Measurements from ENCODE around the gene DVL2.

DVL2 gene

DNA sequence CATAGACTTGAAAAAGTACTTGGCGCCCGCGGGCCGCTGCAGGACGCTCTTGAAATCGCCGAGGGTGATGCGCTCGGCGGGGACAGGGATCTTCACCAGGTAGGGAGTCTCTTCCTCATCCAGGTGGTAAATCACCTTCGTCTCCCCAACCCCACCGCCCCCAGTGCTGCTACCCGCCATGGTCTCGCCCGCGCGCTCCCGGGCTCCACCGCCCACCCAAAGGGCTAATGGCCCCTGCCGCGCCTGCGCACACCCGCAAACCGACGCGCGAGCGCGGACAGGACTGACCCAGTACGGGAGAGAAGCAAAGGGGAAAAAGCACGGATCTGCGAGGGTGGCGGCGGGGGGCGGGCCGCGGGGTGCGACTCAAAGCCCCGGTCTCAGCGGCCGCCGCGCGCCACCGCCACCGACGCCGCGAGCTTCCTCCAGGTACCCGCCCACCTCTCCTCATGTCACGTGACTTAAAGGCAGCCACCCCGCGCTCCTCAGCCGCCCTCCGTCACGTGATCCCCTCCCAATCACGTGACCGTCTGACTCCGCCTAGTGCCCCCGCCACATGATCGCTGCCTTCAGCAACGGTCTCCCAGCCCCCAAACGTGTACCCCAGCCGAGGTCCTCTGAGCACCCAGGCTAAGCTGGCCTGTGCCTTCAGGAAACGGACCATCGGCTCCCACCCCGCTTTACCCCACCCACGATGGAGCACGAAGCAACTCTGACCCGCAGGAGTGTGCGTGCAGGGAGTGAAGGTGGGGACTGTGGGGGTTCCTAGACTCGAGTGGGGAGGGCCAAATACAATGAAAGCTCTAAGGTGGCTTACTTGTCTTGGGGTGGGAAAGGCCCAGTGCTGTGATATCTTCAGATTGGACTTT, at the start of gene DVL2:
Gene DVL2 (minus strand): TSS at position 435 of the 869 bp plus-strand sequence. CDS start 255 bp downstream, at position 180.
- peak; percentile 92 for DNase-seq (ENCODE audit: low read depth)

DNA sequence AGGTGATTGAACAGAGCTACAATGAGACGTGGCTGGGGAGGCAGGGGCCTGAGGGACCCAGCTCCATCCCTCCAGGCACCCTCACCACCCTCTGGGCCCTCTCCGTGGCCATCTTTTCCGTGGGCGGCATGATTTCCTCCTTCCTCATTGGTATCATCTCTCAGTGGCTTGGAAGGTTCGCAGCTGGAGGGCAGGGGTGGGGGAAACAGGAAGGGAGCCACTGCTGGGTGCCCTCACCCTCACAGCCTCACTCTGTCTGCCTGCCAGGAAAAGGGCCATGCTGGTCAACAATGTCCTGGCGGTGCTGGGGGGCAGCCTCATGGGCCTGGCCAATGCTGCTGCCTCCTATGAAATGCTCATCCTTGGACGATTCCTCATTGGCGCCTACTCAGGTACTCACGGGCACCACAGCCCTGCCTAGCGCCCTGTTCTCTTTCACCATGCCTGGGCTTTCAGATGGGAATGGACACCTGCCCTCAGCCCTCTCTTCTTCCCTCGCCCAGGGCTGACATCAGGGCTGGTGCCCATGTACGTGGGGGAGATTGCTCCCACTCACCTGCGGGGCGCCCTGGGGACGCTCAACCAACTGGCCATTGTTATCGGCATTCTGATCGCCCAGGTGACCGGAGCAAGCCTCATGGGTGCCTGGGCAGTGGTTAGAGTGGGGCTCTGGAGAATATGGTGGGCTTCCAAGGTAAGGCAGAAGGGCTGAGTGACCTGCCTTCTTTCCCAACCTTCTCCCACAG, 49.3 kb upstream of the DVL2 start:
- DNase-seq (ENCODE audit: low read depth) = no peak

DNA sequence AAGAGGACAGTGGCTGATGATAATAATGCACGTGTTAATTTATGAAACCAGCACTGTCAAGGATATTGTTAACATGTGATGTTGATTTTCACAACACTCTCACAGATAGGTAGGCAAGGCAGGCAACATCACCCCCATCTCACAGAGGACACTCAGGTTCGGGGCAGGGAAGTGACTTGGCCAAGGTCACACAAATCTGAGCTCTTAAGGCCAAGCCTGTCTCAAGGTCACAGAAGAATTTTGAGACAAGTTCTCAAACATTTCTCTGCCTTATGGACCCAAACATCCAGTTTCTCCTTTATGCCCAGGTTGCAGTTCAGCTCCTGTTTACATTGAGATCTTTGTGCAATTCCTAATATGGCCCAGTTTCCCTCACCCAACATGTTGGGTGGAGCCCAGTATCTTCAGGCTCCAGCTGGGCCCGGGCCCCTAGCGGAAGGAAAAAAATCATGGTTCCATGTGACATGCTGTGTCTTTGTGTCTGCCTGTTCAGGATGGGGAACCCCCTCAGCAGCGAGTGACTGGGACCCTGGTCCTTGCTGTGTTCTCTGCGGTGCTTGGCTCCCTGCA, 48.5 kb upstream of the DVL2 start:
- no peak for DNase-seq (ENCODE audit: low read depth)

DNA sequence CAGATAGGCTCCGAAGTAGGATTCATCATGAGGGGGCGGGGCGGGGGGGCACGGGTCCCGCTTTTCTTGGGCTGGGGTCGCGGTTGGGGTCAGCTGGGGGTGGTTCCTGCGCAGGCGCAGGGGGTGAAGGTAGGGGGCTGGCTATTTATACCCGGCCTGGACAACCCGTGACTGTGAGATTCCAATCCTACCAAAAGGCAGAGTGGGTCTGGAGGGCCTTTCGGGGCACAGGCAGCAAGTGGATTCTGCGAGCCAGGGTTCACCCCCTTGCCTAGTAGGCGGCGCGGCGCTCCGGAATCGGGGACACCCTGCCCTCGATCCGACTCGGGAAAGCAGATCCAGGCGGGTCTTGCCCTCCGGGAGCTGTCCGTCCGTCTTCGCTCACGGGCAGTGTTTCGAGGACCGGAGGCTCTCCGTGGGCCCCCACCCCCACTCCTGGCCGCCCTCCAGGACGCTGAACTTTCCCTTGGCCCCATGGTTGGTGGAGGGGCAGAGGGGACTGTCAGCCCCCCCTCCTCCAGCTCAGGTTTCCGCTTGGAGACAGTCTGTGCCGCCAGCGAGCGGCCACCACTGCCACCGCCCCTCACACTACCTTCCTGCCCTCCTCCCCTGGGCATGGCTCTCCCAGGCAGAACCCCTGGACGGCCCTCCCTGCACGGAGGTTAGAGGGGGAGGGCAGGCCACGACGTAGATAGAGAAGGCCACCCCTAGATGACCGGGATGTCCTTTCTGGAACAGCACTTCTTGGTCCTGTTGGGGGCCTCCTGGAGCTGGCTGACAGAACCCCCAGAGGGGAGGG, 47.8 kb upstream of the DVL2 start:
- DNase-seq (ENCODE audit: low read depth) = no peak

DNA sequence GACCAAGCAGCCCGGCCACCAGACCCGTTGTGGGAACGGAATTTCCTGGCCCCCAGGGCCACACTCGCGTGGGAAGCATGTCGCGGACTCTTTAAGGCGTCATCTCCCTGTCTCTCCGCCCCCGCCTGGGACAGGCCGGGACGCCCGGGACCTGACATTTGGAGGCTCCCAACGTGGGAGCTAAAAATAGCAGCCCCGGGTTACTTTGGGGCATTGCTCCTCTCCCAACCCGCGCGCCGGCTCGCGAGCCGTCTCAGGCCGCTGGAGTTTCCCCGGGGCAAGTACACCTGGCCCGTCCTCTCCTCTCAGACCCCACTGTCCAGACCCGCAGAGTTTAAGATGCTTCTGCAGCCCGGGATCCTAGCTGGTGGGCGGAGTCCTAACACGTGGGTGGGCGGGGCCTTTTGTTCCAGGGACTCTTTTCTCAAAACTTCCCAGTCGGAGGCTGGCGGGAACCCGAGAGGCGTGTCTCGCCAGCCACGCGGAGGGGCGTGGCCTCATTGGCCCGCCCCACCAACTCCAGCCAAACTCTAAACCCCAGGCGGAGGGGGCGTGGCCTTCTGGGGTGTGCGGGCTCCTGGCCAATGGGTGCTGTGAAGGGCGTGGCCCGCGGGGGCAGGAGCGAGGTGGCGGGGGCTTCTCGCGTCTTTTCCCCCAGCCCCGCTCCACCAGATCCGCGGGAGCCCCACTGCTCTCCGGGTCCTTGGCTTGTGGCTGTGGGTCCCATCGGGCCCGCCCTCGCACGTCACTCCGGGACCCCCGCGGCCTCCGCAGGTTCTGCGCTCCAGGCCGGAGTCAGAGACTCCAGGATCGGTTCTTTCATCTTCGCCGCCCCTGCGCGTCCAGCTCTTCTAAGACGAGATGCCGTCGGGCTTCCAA, 47.0 kb upstream of the DVL2 start, which contains the start of gene SLC2A4:
Gene SLC2A4 (plus strand): TSS at position 645 of the 879 bp plus-strand sequence. CDS start 217 bp downstream, at position 862.
- DNase-seq (ENCODE audit: low read depth) = peak; percentile 65

DNA sequence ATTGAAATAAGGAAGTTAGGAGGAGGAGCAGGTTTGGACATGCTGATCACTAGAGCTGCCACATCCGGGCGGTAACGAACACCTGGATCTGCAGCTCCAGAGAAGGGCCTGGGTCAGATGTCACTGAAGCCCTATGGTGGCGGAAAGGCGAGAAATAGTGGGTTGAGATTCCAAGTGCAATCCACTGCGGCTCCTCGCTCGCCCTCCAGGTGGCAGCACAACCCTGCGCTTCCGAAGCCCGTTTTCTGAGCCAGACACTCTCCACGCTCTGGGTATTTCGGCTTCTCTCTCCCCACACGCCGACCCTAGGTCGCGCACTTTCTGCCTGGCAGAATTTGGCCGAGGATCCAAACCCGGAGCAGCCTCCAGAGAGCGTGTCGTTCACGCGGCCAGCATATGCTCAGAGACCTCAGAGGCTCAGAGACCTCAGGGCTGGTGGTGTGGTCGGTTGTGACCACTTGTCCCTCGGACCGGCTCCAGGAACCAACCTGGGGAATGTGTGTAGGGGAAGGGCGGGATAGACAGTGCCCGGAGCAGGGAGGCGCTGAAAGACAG, 46.3 kb upstream of the DVL2 start:
- DNase-seq (ENCODE audit: low read depth) = peak; percentile 78

DNA sequence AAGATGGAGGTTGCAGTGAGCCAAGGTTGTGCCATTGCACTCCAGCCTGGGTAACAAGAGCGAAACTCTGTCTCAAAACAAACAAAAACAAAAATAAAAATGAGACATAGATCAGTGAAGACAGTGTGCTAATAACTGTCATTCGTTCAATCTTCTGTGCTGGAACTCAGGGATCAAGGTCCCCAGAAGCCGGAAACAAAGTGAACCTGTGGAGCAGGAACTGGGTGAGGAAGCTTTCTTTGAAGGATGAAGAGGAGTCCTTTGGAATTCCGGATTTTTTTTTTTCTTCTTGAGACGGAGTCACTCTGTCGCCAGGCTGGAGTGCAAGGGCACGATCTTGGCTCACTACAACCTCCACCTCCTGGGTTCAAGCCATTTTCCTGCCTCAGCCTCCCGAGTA, 45.1 kb upstream of the DVL2 start:
- no peak for DNase-seq (ENCODE audit: low read depth)

DNA sequence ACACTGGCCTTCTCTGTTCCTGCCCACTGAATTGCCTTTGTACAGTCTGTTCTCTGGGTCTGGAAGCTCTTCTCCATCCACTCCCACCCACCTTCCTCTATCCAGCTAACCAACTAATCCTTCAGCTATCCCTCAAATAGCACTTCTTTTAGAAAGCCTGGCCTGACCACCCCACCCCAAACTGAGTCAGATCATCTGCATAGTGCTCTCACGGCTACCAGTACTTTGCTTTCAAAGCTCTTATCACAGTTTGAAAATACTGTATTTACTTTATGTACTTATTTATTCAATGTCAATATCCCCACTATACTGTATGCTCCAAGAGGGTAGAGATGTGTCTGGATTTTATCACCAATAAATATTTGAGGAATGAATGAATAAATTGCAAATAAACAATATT, 32.5 kb upstream of the DVL2 start:
- DNase-seq (ENCODE audit: low read depth) = no peak

DNA sequence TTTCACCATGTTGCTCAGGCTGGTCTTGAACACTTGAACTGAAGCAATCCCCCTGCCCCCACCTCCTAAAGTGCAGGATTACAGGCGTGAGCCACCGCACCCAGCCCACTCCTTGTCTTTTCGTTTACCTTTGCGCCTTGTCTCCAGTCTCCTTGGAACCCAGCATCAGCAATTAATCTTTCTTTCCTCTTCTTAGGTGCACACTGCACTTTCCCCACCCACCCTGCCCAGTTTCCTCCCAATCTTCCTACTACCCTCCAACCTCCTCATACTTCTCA, 29.4 kb upstream of the DVL2 start:
- DNase-seq (ENCODE audit: low read depth) = no peak

DNA sequence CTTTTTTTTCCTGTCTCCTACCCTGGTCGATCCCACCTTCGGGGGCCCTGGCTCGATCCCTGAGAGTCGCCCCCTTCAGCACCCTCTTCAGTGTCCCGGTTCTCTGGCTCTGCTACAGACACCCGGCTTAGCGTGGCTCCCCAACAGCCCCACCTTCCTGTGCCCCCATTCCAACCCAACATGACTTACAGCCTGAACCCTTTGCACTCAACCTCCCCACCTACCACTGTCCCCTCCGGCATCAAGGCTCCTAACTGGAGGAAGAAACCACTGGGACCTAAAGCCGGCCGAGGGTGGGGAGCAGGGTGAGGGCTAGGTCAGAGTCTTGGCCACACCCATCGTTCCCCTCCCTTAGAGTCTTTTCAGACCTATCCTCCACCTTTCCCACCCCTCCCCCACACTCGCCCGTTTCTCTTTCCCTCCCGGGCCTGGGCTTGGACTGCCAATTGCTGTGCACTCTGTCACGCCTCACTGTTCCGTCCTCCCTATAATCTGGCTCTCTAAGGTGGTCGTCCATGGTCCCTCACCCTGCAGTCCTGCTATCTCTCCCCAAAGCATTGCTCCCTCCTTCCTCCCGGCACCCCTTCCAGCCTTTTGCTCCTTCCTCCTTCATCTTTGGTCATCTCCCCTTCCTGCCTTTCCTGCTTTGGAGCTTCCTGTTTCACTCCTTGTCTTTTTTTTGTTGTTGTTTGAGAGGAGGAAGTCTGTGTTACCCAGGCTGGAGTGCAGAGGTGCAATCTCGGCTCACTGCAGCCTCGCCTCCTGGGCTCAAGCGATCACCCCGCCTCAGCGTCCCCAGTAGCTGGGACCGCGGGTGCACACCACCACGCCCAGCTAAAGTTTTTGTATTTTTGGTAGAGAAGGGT, 28.9 kb upstream of the DVL2 start:
- DNase-seq (ENCODE audit: low read depth) = no peak

DNA sequence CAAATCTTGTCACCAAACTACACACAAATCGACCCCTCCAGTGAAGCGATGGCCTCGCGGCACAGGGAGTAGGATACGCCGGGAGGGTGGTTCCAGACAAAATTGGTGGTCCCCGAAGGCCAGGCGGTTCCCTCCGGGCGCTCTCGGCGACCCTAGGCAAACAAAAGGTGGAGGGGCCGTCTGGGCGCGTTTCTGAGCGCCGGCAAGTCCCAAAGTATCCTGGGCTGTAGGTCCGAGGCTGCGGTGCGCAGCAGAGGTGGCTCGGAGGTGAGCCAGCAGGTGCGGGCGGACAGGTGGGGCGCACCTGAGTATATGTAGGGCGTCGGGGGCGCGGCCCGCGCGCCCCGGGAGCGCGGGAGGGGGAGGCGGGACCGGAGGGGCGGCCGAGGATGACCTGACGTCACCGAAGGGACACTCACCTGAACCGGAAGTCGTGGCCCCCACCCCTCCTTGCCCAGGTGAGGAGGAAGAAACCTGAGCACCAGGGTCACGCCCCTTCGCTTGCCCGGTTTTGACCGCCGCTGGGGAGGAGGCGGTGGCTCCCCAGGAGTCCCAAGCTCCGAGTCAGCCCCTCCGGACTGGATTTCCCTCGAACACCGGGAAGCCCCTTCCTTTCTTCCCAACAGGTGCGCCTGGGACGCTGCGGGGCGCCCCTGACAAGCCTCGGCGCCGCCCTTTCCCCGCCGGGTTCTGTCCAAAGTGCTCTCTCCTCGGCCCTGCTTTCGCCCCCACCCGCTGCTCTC, 28.0 kb upstream of the DVL2 start, which contains the start of gene CLDN7:
Gene CLDN7 (minus strand): TSS at position 287 of the 743 bp plus-strand sequence. CDS start 435 bp downstream, outside the sequence.
- DNase-seq (ENCODE audit: low read depth) = no peak

DNA sequence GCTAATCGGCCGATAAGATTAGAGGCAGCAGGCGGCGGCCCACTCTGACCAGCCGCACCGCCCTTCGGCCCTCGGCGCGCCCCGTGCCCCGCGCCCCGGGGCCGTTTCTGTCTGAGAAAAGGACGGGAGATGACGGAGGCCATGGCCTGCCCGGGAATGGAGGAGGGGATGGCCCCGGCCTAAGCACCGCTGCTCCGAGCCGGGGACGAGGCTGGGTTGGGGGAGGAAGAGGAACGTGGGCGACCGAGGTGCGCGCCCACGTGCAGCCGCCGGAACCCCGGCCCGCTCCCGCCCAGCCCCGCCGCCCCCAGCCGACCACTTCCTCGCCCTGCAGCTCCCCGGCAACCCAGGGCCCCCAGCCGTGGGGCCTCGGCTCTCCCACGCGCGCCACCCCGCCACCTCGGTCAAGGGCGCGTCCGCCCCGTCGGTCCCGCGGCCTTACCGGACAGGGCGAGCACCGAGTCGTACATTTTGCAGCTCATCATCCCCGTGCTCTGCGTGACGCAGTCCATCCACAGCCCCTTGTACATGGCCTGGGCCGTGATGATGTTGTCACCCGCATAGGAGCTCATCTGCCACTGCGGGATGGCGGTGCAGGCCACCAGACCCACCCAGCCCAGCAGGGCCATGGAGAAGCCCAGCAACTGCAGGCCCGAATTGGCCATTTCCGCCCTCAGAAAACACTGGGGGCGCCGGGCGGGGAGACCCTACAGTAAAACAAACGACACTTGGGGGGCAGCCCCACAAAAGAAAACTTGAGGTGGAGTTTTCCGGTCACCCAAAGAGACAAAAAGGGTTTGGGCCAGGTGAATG, 27.3 kb upstream of the DVL2 start:
- no peak for DNase-seq (ENCODE audit: low read depth)

DNA sequence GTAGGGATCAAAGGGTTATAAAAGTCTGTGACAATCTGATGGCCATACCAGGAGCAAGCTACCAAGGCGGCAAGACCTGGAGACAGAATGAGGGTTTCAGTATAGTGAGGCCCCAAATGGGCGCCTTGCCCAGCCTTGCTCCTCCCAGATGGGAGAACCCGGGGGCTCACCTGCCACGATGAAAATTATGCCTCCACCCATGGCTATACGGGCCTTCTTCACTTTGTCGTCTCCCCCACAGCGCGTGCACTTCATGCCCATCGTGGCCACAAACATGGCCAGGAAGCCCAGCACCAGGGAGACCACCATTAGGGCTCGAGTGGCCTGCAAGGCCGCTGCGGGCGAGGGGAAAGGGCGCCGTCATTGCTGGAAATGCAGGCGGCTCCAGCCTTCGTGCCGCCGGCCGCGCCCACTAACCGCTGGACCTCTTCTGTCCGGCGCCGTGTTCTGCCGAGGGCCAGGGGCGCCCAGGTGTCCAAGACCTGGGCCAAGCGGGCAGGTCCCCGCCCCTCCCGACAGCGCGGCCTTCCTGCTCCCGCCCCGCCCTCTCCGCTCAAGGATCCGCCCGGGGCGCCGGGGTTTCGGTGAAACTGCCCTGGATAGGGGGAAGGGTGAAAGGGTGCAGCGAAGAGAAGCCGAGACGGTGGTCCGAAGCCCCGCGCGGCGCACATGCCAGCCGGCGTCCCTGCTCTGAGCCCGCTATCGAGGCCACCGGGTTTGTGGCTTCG, 26.5 kb upstream of the DVL2 start:
- no peak for DNase-seq (ENCODE audit: low read depth)

DNA sequence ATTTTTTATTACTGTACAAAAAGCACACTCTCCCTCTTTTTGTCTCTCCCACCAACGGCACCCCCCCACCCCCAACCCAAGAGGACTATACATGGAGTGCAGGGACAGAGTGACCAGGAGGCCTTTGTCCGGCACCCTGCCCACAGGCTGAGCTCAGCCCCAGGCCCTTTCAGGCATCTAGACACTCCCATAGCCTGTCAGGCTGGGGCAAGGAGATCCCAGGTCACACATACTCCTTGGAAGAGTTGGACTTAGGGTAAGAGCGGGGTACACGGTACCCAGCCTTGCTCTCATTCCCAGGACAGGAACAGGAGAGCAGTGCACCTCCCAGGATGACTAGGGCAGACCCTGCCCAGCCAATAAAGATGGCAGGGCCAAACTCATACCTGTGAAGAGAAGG, 25.8 kb upstream of the DVL2 start:
- no peak for DNase-seq (ENCODE audit: low read depth)

DNA sequence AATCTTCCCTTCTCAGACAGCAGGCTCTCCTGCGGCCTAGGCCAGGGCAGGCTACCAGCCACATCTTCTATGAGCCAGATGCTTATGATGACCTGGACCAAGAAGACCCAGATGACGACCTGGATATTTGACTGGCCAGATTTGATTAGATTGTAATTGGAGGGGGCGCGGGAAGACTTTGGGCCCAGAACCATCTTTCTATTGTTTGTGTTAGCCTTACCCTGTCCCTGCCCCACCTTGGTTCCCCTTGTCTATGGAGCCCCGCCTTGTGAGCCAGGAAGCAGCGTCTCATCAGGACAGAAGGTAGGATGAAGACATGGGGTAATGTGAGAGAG, 25.2 kb upstream of the DVL2 start:
- no peak for DNase-seq (ENCODE audit: low read depth)

DNA sequence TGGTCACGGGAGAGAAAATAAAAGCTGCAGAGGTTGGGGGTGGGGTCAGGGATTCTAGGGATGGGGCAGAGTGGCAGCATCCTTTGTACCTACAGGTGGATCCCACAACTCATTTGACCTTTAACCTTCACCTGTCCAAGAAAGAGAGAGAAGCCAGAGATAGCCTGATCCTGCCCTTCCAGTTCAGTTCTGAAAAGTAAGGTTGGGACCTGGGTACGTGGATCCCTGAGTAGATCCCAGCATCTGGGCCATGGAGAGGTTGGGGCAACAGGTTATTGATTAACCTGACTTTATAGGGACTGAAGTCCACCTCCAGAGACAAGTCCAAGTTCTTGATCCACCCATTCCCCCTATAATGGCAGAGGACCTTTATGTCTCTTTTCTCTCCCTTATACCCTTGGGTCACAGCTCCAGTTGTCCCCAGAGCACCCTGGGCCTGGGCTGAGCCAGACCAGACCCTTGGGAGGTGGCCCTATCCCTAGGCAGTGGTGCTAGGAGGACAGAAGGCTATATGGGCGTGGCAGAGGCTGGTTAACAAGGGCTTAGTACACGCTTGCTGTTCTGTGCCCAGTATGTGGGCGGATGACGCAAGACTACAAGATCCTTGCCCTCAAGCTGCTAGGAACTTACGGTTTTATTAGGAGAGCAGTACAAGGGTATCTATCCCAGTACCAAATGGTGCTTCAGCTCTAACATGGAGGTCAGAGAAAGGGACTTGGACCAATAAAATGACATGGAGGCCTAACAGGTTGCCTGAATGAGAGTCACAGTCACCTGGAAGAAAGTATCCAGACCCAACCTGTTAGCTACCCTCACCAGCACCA, 24.6 kb upstream of the DVL2 start:
- DNase-seq (ENCODE audit: low read depth) = no peak

Measured in activated gamma-delta T cell treated with anti-CD3 and anti-CD28 coated beads, Interleukin-2, amount 50 U/mL, for 16 hours (primary cell).